ENCODE data around the gene TMEM253. TPM values are rescaled to one million over a fixed set of nuclear protein-coding genes. Genes with fewer than 3 reads are reported as not detected.

The TMEM253 gene
- total RNA-seq, 1 donor = not detected

DNA sequence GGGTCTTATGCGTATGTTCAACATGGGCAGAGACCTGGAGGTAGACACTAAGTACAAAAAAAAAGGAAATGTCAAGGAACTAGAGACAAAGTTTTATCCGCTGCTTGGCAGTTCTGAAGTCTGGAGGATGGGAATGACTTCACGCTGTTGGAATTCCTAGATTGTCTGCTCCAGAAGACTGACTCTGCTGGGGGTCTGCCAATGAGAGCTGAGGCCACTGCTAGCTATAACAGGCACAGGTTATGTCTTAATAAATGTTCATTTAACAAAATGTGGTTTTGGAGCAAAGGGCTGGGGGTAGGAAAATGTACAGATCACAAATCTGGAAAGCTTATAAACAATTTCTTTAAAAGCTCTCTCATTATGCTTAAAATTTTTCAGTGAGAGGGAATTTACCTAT, 37.4 kb upstream of the TMEM253 start:
- H3K27ac ChIP-seq (ENCODE audit: low read depth, low read length) = no peak overlapping the region
- TF ChIP-seq CTCF (IDR thresholded peaks at IDR 0.05; ENCODE audit: extremely low read depth, low read depth, low read length) = no peak
- peak overlapping the region; percentile 8 for H3K4me2 ChIP-seq (ENCODE audit: insufficient read depth, low read length)
- H4K20me1 ChIP-seq (ENCODE audit: insufficient read depth, low read length) = no peaks in the 10 kb centered on the region
- H3K4me3 ChIP-seq (ENCODE audit: insufficient read depth, low read length) = no peak overlapping the region
- H3K79me2 ChIP-seq (ENCODE audit: insufficient read depth, low read length) = no peaks in the 10 kb centered on the region
- H2AFZ ChIP-seq (ENCODE audit: low read length) = no peak overlapping the region
- no peaks in the 10 kb centered on the region for H3K36me3 ChIP-seq (ENCODE audit: insufficient read depth, low read length)
- H3K4me1 ChIP-seq (ENCODE audit: insufficient read depth, low read length) = peaks cover 27% of the 10 kb centered on the region
- DNase-seq (ENCODE audit: insufficient read length, low spot score, missing footprints) = peak; percentile 86
- H3K27me3 ChIP-seq (ENCODE audit: insufficient read depth, low read length) = no peaks in the 10 kb centered on the region
- H3K9me3 ChIP-seq (ENCODE audit: low read depth, low read length) = no peaks in the 10 kb centered on the region

DNA sequence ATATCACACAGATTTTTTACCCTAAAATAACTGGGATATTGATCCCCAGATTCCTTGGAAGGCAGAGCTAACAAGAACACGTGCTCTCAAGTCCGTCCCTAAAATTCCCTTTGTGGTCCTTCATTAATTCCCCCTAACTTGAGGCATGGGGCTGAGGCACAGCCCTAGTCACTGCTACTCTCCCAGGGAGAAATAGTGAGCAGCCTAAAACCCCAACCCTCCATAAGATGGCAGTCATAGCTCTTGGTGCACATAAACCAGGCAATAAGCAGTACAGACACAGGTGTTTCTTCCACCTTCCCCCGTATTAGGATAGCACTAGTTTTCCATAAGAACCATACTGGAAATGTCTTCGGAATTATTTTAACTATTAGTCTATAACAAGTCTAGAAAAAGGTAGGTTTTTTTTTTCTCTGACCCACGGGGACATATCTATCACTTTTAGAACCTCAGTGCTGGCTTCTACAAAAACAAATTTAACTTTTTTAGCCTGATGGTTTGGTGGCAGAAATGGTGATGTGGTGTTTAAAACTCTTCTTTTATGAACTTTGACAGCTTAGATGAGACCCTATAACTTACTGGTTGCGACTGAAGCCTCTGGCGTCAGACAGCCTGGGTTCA, 33.9 kb upstream of the TMEM253 start:
- Histone ChIP-seq H3K4me1 (ENCODE audit: insufficient read depth, low read length) (peaks cover 33% of the 10 kb centered on the region), H3K36me3 (ENCODE audit: insufficient read depth, low read length) (no peaks in the 10 kb centered on the region), H3K79me2 (ENCODE audit: insufficient read depth, low read length) (no peaks in the 10 kb centered on the region), H3K27ac (ENCODE audit: low read depth, low read length) (no peak overlapping the region), H4K20me1 (ENCODE audit: insufficient read depth, low read length) (no peaks in the 10 kb centered on the region), H3K27me3 (ENCODE audit: insufficient read depth, low read length) (no peaks in the 10 kb centered on the region), H3K9me3 (ENCODE audit: low read depth, low read length) (no peaks in the 10 kb centered on the region), H2AFZ (ENCODE audit: low read length) (no peak overlapping the region), H3K4me2 (ENCODE audit: insufficient read depth, low read length) (no peak overlapping the region), H3K4me3 (ENCODE audit: insufficient read depth, low read length) (no peak overlapping the region)
- DNase-seq (ENCODE audit: insufficient read length, low spot score, missing footprints) = peak; percentile 76
- peak; percentile 22 for TF ChIP-seq CTCF (IDR thresholded peaks at IDR 0.05; ENCODE audit: extremely low read depth, low read depth, low read length)

- peak; percentile 88 for DNase-seq (ENCODE audit: insufficient read length, low spot score, missing footprints)
- Histone ChIP-seq H4K20me1 (ENCODE audit: insufficient read depth, low read length) (peaks cover 10% of the 10 kb centered on the region), H3K36me3 (ENCODE audit: insufficient read depth, low read length) (peaks cover 10% of the 10 kb centered on the region), H3K4me2 (ENCODE audit: insufficient read depth, low read length) (peak overlapping the region; percentile 92), H3K4me1 (ENCODE audit: insufficient read depth, low read length) (peaks cover 37% of the 10 kb centered on the region), H3K27ac (ENCODE audit: low read depth, low read length) (peak overlapping the region; percentile 63), H3K4me3 (ENCODE audit: insufficient read depth, low read length) (peak overlapping the region; percentile 76), H3K27me3 (ENCODE audit: insufficient read depth, low read length) (no peaks in the 10 kb centered on the region), H2AFZ (ENCODE audit: low read length) (peak overlapping the region; percentile 87), H3K9me3 (ENCODE audit: low read depth, low read length) (no peaks in the 10 kb centered on the region), H3K79me2 (ENCODE audit: insufficient read depth, low read length) (peaks cover 11% of the 10 kb centered on the region)
- TF ChIP-seq CTCF (IDR thresholded peaks at IDR 0.05; ENCODE audit: extremely low read depth, low read depth, low read length) = peak; percentile 67
Observed at GRCh38 chr14:21068521-21069387, 32.1 kb upstream of the TMEM253 start.
